HG02571 (cell line): ENCODE data around the gene RBMS1.

Experiments used
- ATAC-seq: cut with Tn5 transposase; IDR thresholded peaks from one replicate; pipeline ENCODE4 v1.9.1; 2021; ENCODE audit warnings: mild to moderate bottlenecking, moderate library complexity; ENCODE audit not compliant: unreplicated experiment

Gene RBMS1

GRCh38 chr2:160411955-160412354 is 81.7 kb downstream of the RBMS1 start:
- no peak for ATAC-seq

DNA sequence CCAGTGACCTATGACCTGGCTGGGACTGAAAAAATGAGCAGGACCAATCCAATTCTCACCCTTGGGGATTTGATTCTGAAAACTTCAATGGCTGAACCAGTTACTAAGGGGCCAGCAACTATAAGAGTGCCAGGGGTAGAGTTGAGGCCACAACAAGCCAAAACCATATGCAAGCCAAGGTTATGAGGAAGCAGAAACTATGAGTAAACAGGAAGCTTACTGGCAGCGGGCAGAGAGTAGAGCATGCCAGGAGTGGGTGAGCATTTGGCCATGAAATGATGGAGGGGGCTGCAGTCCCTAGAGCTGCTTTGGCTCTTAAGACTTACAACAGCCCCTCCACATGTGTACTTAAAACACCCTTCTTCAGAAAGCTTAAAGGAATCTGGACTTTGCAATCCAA is 82.4 kb downstream of the RBMS1 start:
- ATAC-seq = no peak

DNA sequence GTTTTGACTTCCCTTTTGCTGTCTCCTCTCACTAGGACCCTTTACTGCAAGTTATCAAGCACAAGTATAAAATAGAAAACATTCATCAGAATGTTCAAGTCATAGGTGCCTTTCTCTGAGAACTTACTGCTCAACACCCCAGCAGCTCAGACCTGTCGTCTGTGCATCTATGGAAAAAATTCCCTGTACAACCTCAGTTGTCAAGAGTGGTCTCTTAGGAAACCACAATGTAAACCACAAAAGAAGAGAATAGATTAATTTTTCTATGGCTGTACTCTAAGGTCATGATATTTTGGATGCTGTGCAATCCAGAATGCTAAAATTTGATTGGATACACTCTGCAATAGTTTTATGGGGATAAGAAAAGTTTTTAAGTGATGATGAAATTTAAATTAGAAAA is 84.1 kb downstream of the RBMS1 start:
- no peak for ATAC-seq

DNA sequence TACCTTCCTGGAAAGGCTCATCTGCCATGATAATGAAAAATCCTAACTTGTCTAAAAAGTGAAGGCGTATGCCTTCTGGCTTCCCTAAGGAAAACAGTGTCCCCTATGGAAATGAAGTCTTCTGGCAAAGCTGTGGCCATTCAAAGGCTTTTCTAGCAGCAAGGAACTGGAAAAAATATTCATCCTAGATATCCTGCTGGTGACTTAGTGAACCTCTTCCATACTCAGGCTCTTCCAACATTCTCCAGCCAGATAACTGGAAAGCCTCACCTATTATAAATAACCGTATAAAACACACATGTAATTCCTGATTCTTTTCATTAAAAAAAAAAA is 84.7 kb downstream of the RBMS1 start:
- no peak for ATAC-seq

GRCh38 chr2:160408173-160408958 is 85.2 kb downstream of the RBMS1 start:
- no peak for ATAC-seq

- ATAC-seq = peak; percentile 55
Observed at GRCh38 chr2:160407393-160408172, 86.0 kb downstream of the RBMS1 start.

DNA sequence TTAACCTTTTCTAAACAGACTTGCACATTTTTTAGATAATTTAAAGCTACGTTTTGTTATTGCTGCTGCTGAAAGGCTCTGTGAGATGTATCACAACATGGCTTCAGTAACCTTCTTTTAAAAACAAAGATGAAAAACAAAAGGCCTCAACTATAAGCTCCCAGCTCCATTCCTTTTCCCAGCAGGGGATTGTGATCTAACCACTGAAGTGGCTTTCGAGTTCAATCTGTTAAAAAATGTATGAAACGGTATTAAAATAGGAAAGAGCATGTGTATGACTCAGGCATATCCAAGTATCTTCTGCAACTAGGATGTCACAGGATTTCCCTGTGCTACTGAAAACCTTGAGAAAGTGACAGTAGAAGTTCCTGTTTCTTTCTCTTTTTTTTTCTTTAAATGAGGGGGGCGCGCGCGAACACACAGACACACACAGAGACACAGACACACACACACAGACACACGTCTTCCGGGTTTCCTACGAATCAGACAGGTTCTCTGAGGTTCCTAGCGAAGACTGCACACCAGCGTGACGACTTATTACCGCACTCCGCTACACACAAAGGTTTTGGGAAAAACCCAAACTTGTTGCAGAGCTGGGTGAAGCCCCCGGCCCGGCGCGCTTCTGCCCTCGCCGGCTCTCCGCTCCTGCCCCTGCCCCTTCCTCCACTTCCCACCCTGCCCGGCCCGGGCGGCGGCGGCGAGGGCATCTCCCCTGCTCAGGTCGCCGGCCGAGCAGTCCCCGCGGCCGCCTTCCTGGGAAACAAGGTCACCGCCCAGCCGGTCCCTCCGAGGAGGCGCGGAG is 86.8 kb downstream of the RBMS1 start:
- peak; percentile 54 for ATAC-seq

- ATAC-seq = no peak
Observed at GRCh38 chr2:160405077-160405867, 88.3 kb downstream of the RBMS1 start.

DNA sequence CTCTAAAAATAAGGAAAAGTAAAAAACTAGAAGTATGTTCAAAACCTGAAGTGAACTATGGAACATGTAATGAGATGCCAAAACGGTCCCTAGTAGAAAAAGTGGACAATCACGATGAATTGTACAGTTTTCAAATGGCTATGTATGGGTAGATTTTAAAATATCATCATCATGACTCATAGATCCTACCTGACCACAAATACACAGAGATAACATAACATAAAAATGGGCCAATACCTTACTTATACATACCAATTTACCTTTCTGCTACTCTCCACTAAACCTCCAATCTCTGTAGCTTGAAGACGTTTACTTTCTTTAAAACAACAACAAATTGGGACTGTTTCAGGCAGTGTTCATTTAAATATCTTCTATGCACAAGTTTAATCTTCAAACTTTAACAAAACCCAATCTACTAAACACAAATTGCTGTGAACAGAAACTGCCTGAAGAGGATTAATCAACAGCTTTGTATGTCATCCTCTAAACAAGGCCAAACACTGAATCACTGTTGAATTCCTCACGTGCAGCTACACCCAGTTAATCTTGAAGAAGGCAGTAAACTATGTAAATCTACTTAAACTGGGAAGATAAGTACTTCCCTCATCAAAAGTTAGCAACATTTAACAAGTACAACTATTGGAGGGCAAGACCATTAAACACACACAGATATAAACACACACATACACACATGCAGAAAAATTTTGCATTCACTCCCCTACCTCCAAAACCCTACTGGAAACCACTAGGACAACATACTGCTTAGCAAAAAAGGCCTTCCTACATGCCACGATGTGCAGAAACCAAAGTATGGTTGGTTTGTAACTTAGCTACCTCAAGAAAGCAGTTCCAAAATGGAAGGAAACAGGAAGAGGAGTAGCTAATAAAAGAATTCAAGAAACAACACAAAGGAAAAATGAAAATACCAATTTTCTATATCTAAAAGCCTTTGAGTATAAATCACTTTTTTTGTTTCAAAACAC is 90.3 kb downstream of the RBMS1 start:
- no peak for ATAC-seq

DNA sequence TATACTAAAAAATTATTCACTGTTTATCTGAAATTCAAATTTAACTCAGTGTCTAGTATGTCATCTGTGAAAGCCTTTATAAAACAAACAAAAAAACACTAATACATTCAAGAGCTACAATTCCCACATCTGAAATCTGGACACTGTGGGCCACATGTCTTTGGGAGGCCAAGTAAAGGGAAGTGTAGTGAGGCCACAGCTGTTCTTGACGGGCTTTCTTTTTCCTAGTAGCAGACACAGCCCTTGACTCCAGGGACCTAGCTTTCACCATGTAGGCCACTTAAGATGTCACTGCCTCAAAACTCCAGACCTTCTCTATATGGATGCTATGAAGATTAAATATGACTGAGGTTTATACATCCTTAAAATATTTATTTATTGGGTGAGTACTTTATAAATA is 91.1 kb downstream of the RBMS1 start:
- ATAC-seq = no peak

GRCh38 chr2:160401895-160402294 is 91.7 kb downstream of the RBMS1 start:
- no peak for ATAC-seq

- ATAC-seq = no peak
Observed at GRCh38 chr2:160399880-160400279, 93.7 kb downstream of the RBMS1 start.

- ATAC-seq = no peak
Observed at GRCh38 chr2:160397530-160397865, 96.1 kb downstream of the RBMS1 start.

GRCh38 chr2:160394153-160394552 is 99.5 kb downstream of the RBMS1 start:
- peak; percentile 99 for ATAC-seq

DNA sequence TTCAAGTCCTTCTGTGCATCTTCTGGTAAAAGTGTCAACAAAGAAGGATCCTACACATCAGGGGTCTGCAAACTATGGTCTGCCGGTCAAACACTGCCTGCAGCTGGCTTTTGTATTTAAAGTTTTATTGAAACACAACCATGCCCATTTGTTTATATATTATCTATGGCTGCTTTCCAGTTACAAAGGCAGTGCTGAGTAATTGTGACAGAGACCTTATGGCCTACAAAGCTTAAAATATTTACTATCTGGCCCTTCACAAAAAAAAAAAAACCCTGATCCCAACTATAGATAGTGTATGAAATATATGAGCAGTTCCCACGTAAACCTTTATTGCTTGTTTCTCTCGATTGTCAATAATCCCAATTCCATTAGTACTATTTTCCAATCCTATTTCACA is 101.4 kb downstream of the RBMS1 start:
- no peak for ATAC-seq

GRCh38 chr2:160390544-160391455 is 102.8 kb downstream of the RBMS1 start:
- ATAC-seq = no peak

- ATAC-seq = no peak
Observed at GRCh38 chr2:160389875-160390274, 103.7 kb downstream of the RBMS1 start.

- ATAC-seq = no peak
Observed at GRCh38 chr2:160388464-160389263, 104.9 kb downstream of the RBMS1 start.
